Retinal pigment epithelial cell (primary cell): Measurements from ENCODE around the gene RHBDD1.

Experiments
- DNase-seq: peaks from one replicate; pipeline ENCODE4 v3.0.0-alpha.2; 2010; ENCODE audit warnings: low read depth
- H3K4me3 ChIP-seq: 2 replicates; pipeline ENCODE4 v1.5.1; 2011; ENCODE audit warnings: mild to moderate bottlenecking, low read length, control low read depth, moderate library complexity
- TF ChIP-seq, protein P1 (sequence below): conservative IDR thresholded peaks from 2 replicates; pipeline ENCODE4 v1.5.1; 2011; ENCODE audit warnings: low read depth, low read length, control low read depth, inconsistent platforms

Gene RHBDD1

DNA sequence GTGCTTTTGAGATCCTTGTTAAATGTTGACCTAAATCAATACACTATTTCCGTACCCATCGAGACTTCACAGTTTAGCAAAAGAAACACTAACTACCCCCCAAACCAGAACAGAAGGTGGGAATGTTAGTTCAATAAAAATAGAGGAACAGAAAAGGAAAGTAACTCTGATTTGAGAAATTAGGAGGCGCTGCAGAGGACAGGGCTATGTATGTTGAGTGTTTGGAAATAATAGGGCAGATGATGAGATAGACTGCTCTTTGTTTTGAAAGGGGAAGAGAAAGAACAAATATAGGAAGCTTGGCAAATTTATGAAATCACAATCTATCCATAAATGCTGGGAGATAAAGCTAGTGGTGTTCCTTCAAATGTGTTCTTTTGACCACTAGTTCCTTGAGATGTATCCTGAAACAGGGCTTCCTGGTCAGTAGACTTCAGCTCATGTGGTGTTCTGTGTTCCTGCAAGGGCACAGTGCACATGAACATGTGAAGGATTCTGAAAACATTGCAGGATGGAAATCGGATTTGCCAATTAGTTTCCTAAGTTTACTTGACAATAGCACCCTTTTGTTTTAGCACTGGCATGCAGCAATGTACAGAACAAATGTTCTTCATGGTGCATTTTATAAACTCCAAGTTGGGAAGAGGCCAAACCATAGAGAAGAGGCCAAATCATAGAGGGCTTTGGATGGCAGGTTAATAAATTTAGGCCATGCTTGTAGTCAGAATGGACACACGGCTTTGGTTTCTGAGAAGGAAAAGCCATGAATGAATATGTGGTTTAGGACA is 39.8 kb downstream of the RHBDD1 start:
- TF ChIP-seq, protein P1, sequence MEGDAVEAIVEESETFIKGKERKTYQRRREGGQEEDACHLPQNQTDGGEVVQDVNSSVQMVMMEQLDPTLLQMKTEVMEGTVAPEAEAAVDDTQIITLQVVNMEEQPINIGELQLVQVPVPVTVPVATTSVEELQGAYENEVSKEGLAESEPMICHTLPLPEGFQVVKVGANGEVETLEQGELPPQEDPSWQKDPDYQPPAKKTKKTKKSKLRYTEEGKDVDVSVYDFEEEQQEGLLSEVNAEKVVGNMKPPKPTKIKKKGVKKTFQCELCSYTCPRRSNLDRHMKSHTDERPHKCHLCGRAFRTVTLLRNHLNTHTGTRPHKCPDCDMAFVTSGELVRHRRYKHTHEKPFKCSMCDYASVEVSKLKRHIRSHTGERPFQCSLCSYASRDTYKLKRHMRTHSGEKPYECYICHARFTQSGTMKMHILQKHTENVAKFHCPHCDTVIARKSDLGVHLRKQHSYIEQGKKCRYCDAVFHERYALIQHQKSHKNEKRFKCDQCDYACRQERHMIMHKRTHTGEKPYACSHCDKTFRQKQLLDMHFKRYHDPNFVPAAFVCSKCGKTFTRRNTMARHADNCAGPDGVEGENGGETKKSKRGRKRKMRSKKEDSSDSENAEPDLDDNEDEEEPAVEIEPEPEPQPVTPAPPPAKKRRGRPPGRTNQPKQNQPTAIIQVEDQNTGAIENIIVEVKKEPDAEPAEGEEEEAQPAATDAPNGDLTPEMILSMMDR: no peak
- H3K4me3 ChIP-seq: no peak overlapping the region
- no peak for DNase-seq

DNA sequence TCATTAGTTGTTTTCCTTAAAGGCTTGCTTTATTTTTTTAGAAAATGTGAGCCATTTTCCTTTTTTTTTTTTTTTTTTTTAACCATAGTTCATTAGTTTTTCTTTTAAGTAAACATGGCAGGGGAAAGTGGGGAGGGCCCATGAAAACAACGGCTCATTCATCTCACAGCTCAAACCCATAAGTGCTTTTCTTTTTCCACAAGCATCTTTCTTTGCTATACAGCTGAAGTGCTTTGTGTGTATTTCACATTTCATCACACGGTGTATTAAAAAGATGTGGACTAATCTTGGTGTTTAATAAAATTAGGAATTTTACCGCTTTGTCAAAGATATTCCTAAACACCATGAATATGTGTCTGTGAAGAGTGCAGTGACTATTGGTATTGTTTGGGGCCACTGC is 41.6 kb downstream of the RHBDD1 start:
- TF ChIP-seq, protein P1: no peak
- DNase-seq: no peak
- H3K4me3 ChIP-seq: no peak overlapping the region

DNA sequence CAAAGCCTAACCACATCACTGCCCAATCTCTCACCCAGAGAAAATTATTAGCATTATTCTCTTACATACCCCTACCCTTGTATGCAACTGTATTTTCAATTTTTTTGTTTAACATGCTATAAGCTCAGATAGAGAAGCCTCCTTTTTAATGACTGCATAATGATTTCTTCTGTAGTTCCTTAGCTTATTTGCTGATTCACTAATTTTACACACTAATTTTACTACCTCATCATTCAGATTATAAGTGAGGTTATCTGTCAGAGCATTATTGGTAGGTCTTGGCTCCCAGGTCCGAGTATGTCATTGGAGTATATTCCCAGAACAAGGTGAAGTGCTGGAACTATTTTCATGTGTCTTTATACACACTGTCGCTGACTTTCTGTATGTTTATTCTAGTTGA is 45.4 kb downstream of the RHBDD1 start:
- TF ChIP-seq, protein P1: no peak
- no peak for DNase-seq

DNA sequence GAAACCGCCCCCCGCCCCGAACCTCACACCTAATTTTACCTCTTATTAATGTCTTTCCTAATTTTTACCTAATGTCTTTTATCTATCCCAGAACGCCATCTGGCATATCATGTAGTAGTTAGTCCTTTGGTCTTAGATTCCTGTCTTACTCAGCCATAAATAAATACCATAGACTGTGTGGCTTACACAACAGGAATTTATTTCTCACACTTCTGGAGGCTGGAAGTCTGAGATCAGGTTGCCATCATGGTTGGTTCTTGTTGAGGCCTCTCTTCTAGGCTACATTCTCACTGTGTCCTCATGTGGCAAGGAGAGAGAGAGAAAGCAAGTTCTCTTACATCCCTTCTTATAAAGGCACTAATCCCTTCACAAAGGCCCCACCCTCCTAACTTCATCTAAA is 46.8 kb downstream of the RHBDD1 start:
- H3K4me3 ChIP-seq: no peak overlapping the region
- no peak for DNase-seq
- TF ChIP-seq, protein P1: no peak

More for the DNA sequence above, 45.4 kb downstream of the RHBDD1 start:
- H3K4me3 ChIP-seq: no peak overlapping the region

DNA sequence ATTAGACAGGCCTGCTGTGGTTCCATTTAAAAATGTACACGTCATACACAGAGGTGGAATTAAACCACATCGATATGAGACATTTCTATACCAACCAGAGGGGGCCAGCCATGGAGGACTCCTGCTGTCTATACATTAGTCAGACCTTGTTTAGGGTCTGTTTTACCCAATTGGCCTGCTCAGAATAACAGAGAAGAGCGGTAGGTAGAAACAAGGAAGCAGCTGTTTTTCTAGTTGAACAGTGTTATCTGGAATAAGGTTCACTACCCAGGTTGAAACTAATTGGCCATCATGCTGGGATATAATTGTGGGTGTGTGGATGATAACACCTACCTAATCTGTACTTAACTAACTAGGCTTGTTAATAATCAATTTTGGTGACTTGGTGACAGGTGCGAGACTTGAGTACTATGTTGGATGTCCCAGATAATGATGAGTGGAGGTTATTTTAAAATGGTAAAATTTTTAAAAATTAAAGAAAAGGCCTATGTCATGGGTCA is 47.5 kb downstream of the RHBDD1 start:
- no peak for DNase-seq
- H3K4me3 ChIP-seq: no peak overlapping the region
- TF ChIP-seq, protein P1: no peak

DNA sequence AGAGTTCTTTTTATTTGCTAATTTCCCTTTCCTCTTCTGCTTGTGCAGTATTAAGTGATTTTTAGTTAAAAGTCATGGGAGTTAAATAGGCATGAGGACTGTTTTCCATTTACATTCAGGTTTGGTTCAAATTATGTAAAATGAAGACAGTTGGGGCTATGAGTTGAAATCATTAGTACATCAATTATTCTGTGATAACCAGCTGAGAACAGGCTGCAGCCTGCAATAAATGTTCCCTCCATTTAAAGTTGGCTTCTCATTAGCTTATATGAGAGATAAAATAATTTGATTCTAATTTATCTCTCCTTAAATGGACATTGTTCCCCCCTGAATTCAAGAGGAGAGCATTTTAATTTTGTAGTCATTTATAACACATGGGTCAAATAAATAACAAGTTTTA is 48.3 kb downstream of the RHBDD1 start:
- DNase-seq: no peak
- TF ChIP-seq, protein P1: no peak
- no peak overlapping the region for H3K4me3 ChIP-seq
